Head of caudate nucleus (tissue), 42 donors: Measurements from ENCODE around the gene GJB6.

ENCODE experiments used
- DNase-seq, 42 donors: peaks; one replicate each; pipeline versions ENCODE4 v3.0.0 to v3.0.0-alpha.2; 2020 to 2021; ENCODE audit warnings: mixed read lengths in 7 of 42
- intact Hi-C: fragments of 100-400 bp; cut with DNase I; formaldehyde crosslinking; loops from one replicate; pipeline ENCODE4 v1.15.0; 2022

GJB6 gene

DNA sequence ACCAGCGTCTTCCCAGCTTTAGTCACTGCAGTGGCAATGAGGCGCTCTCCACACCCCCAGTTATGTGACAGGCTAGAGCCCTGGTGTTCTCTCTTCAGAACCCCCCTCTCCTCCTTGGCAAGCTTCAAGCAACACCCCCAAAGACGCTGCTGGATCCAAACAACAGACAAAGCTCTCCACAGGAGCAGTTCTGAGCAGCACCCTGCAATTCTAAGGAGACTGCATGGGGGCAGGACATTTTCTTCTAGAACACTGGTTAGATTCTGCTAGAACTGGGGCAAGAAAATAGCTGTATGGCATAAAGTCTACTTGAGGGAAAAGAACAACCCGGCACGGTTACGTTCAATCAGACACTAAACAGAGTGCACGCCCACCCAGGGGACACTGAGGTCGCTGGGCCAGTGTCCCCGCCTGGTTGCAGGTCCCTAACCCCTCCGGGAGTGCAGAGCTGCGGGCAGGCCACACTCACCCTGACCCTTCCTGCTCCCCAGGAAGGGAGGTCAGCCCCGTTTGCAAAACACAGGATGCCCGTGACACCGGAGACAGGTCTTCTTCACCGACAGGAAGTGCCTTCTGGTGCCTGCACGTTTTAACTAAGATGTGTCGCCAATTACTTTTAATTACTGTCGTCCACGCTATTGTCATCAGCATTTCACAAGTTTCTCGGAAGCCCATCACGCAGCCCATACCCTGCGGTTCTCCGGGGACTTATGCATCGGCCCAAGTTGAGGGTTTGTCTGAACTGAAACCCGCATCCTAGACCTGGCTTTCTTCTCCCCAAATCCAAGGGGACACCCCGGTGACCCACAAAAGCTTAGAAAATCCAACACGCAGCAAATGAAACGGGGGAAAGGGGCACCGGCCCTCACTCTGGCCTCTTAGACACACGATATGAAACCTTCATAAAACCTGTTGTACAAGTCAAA is 943 bp downstream of the GJB6 start:
- peak in 7 of 42 donors; percentile 19 to 57 (median 28) for DNase-seq
- intact Hi-C loops: no loop called here

DNA sequence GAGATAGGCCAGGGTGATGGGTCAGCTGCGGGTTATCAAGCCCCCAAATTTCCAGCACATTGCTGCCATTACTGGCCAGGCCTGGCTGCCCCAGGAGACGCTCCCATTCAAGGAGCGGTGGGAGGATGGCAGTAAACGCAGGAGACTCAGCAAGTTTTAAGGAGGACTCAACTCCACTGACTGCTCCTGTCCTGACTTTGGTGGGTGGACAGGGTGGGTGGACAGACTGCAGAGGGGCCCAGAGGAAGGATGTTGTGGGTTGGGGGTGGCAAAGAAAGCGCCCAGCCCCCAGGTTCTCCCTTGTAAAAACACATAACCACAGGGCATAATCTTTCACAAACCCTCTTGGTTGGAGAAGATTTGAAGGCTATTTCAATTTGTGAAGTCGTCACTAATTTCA is 4.4 kb downstream of the GJB6 start:
- no peak for DNase-seq
- intact Hi-C loops: no loop called here

DNA sequence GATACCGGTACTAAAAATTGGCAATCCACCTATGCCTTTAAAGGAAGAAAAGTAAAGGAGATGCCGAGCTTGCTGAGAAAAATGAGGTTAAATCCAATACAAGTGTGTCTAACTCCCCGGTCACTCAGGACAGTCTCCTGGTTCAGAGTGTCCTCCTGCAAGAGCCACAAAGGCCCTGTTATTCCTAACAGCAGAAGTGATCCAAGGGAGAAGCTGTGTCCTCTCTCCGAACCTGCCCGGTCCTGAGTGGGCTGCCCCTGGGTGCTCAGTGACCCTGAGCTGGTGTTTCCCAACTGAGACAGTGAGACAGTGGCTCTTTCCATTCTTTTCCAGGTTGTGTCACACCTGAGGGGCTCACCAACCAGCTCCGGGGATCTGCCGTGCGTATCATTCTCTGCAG is 4.8 kb downstream of the GJB6 start:
- intact Hi-C loops: no loop called here
- DNase-seq: no peak

DNA sequence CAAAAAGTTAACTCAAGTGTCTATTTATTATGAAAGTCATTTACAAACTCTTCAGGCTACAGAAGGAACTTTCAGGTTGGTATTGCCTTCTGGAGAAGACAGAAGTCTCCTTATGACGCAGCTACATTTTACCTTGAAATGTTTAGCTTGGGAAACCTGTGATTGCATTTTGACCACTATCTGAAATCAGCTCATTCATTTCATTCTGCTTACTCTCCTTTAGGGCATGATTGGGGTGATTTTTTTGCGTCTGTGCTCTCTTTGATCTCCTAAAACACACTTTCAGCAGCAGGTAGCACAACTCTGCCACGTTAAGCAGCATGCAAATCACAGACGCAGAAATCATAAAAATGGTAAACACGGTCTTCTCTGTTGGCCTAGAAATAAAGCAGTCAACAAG is 9.6 kb downstream of the GJB6 start:
- DNase-seq: no peak
- intact Hi-C loops: no loop called here

DNA sequence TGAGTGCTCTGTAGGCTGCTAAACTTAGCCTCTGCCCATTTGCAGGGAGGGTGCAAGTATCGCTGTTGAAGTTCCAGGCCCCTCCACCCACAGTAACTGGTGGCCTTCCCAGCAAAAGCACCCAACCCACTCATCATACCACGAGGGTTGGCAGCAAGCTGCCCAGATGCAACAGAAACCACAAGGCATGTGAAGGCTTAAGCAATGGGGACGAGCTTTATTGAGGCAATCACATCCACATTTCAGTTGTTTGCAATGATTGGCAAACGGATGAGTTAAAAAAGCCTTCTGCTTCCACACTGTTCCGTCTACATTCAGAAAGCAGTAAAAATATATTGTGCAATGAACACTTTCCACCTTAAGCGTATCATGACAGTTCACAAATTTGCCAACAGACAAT is 10.3 kb downstream of the GJB6 start:
- DNase-seq: no peak
- intact Hi-C loops: no loop called here

DNA sequence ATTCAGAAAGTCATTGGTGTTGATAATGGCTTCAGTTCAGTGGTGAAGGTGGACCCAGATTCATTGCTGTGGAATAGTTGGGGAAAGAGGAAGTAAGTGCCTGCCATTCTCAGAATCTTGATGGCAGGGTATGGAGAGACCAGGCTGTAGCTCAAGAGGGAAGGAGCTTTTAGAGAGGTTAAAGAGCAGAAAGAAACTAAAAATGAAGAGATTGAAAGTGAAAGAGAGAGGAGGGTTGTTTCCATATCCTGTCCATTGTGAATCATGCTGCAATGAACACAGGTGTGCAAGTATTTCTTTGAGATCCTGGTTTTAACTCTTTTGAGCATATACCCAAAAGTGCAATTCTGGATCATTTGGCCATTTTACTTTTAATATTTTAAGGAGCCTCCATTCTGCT is 12.5 kb downstream of the GJB6 start:
- intact Hi-C loops: no loop called here
- DNase-seq: no peak

DNA sequence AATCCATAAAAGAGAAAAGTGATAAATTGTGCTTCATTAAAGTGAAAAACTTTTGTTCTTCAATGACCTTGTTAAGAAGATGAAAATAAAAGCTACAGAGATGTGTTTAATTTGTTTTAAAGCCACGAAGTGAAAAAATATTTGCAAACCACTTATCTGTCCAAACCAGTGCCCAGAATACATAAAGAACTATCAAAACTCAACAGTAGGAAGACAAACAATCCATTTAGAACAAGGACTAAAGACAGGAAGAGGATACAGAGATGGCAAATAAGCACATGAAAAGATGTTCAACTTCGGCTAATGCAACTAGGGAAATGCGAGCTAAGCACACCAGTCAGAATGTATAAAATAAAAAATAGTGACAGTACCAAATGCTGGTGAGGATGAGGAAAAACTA is 15.0 kb downstream of the GJB6 start:
- intact Hi-C loops: no loop called here
- no peak for DNase-seq

DNA sequence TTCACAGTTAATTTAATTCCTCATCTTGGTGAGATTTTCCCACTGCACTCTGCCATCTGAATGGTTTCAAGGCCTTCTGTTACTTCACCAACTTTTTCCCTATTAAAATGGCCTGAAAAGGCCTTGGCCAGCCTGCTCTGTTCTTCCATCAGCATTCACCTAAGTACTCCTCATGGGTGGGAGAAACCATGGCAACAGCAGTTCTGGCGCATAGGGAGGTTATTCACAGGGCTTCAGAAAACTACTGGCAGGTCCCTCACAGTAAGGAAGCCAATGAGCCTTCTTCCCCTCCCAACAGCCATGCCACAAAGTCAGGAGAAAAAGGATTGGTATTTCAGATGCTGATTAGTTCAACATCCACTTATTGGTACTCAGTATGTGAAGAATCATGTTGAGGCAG is 22.2 kb downstream of the GJB6 start:
- intact Hi-C loops: no loop called here
- DNase-seq: peak in 12 of 42 donors; percentile 19 to 69 (median 42)

DNA sequence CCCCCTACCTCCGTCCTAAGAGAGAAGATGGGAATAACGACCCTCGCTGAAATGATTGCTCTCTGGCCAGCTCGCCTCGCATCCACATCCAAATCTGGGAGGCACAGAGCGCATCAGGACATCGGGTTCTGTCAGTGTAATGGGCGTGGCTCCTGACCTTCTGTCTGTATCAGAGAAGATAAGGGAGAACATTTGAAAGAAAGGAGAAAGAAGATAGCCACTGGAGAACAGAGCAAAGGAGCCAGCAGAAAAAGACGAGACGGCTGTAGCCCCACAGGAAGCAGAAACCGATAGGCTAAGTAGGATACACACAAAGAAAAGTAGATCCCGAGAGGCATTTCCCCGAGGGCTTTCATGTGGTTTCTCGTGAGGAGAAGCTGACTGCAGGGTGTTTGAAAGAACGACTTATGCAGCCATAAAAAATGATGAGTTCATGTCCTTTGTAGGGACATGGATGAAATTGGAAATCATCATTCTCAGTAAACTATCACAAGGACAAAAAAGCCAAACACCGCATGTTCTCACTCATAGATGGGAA is 25.4 kb downstream of the GJB6 start:
- DNase-seq: no peak
- intact Hi-C loops: no loop called here

DNA sequence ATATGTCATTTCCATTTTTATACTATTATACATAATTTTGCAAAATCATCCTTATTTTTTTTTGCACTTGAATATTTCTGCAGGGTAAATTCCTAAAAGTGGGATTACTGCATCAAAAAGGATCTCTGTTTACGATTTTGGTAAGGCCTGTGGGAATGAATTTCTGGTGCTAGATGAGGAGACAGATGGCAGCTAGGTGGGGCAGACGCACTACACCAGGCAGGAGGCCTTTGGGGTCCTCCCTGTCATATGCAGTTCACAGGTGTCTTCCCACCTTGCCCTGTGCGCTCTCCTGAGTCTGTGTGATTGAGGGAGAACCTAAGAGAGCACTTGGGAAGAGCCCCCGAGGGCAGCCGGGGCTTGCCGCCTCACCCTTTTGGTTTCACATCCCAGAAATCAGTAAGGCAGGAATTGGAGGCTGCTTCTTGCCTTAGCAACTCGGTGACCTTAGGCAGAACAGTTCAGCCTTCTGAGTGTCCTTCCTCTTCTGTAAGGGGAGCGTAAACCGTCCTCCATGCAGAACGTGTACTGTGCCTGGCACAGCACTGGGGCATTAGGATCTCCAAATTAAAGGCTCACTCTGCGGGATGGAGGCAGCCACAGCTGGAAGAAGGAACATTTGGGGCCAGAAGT is 25.9 kb downstream of the GJB6 start:
- intact Hi-C loops: no loop called here

DNA sequence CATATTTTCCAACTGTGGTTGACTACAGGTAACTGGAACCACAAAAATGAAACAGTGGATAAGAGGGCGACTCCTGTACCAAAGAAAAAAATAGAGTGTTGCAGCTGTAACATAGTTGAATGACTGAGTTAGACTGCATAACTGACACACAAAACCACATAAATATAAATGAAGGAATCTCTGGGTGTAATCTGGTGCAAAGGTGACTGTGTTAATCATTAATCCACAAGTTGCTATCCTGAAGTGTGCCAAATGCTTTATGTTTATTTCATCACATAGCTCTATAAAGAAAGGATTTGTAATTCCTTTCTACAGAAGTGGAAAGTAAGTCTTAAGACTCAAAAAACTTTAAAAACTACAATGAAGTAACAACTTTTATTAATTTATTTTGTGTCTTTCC is 33.3 kb downstream of the GJB6 start:
- no peak for DNase-seq
- intact Hi-C loops: loop anchor here (10.0 kb wide), 1 partner anchor 286 kb away; no protein-coding TSS in a partner anchor

More for the DNA sequence above, 25.9 kb downstream of the GJB6 start:
- DNase-seq: no peak

DNA sequence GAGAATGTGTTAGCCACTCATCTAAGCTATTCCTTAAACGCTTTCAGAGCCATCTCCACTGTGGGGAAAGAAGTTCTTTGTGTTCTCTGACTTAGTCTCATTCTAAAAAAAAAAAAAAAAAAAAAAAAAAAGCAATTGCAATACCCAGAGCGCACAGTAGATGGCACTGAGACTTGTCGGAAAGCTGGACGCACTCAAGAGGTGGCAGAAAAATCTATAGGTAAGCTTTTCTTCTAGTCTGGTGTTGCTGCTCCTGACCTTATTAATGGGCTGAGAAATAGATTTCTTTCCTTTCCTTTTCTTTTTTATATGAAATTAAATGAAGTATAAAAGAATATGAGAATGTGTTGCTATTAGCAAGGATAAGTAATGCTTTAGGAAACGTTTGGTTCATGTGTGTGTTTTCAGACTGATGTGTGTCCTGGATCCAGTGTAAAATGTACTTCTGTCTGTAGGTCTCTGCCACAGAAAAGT is 34.7 kb downstream of the GJB6 start:
- intact Hi-C loops: loop anchor here (10.0 kb wide), 1 partner anchor 287 kb away; no protein-coding TSS in a partner anchor
- DNase-seq: peak in 2 of 42 donors; percentile 38 to 50

DNA sequence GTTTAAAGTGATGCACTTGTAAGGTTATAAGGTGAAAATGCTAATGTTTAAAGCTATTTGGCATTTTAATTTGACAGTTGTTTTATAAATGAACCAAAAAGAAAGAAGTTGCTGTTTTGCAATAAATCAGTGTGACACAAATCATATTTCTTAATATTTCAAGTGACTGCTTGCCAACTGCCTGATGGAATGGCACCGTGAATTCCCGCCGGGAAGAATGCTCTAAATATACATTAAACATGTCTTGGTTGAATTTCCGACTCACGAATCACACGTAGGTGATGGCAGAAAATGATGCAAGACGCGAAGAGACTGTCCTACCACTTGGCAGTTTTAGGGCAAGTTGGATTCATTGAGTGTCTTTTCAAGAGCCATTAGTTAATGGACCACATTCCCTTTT is 36.3 kb downstream of the GJB6 start:
- intact Hi-C loops: loop anchor here (10.0 kb wide), 1 partner anchor 289 kb away; no protein-coding TSS in a partner anchor
- DNase-seq: no peak

DNA sequence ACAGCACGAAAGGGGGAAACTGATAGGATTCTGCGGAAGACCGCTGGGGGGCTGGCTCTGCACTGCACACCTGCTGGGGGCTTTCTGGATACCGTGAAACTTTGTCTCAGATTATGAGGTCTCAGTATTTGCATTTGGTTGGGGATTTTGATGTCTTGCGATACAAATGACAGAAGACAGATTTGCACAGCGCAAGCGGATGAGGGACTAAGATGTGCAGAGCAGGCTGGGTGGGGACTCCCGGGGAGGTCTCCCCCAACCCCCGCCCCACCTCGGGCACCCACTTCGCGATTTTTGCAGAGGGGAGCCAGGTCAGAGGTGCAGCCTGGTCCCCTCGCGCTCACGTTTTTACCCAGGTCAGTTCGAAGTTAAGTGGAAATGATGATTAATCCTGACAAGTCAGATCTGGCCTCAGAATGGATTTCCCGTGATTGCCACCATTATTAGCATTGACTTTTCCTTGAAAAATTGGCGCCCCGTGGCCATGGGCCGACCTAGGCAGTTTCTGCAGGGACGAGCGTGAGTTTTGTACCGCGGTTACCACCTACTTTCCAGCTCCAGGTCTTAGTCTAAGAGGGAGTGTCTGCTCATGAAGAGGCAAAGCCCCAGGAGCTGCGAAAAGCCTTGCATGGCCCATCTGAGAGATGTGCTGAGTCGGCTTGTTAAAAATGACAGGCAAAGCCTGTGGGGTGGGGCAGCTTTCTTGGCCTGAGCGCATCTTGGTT is 38.0 kb downstream of the GJB6 start:
- DNase-seq: no peak
- intact Hi-C loops: loop anchor here (10.0 kb wide), 1 partner anchor 291 kb away; no protein-coding TSS in a partner anchor

DNA sequence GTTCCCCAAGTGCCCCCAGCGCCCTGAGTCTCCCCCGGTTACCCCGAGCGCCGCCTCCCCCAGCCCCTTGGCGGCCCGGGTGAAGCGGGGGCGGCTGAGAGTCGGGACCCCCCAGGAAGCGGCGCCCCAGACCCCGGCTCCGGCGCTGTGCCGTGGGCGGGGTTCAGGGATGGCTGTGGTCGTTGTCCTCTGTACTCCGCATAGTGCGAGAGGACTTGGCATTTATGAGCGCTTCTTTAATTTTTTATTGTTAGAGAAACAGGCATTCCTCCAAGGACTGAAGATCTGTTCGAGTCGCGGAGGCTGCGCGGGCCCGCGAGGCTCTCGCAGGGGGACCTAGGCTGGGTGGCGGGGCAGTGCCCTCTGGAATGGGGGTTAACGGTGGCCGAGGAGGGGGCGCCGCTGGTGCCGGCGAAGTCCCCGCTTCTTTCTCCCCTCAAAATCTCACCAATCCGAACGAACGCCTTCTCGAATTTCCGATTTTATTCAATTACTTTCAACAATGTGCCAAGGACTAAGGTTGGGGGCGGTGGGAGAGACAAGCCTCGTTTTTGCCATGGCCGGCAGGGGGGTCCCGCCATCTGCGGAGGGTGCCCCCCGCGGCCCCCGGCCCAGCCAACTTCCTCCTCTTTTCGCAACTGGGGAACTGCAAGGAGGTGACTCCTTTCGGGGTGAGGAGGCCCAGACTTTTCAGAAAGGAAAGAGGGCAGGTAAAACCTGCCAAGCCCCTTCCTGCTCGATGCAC is 38.8 kb downstream of the GJB6 start:
- no peak for DNase-seq
- intact Hi-C loops: loop anchor here (10.0 kb wide), 1 partner anchor 291 kb away; no protein-coding TSS in a partner anchor

DNA sequence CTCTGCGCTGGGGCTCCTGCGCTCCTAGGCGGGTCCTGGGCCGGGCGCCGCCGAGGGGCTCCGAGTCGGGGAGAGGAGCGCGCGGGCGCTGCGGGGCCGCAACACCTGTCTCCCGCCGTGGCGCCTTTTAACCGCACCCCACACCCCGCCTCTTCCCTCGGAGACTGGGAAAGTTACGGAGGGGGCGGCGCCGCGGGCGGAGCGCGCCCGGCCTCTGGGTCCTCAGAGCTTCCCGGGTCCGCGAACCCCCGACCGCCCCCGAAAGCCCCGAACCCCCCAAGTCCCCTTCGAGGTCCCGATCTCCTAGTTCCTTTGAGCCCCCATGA is 39.3 kb downstream of the GJB6 start, which contains the start of gene GJB2:
TSS of gene GJB2 (minus strand) at position 103 of the 326 bp plus-strand sequence. CDS start 3,357 bp downstream, outside the sequence.
- peak in 3 of 42 donors; percentile 39 to 57 (median 49) for DNase-seq
- intact Hi-C loops: loop anchor here (10.0 kb wide), 1 partner anchor 292 kb away; no protein-coding TSS in a partner anchor

DNA sequence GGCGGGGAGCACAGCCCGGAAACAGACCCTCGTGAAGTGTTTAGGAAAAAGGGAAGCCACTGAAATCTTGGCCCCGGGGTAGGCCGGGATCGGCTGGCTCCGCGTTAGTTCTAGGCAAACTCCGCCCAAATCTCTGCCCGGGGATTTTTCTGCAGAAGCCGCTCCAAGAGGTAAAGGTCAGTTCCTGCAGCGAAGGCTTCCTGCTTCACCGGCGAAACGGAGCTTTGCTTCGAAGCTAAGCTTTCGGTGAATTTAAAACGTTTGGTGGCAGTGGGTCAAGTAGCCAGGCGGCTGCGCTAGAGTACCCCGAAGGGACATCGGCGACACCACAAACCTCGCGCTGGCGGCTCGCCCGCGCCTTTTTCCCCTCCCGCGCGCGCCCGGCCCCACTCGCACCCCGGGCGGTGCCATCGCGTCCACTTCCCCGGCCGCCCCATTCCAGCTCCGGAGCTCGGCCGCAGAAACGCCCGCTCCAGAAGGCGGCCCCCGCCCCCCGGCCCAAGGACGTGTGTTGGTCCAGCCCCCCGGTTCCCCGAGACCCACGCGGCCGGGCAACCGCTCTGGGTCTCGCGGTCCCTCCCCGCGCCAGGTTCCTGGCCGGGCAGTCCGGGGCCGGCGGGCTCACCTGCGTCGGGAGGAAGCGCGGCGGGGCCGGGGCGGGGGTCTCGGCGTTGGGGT is 39.8 kb downstream of the GJB6 start:
- no peak for DNase-seq
- intact Hi-C loops: loop anchor here (10.0 kb wide), 1 partner anchor 293 kb away; no protein-coding TSS in a partner anchor
